ENCODE data around the gene SINHCAF.

DNA sequence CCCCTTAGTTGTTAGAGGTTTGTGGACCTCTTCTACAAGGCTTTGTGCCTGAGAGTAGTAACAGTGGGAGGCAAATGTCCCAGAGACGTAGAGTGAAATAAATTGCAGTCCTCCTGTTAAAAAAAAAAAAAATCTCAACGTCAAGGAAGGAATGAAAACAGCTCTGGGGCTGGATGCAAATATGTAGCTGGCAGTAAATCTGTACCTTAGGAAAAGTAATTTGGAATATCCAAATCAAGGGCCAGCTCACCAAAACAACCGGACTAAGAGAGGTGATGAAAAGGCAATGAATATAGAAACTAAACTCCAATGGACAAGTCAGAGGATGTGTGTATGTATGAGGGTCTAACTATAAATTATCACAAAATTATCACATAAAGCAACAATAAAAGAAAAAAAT is 27.0 kb downstream of the SINHCAF start:
- TF ChIP-seq, protein P1, sequence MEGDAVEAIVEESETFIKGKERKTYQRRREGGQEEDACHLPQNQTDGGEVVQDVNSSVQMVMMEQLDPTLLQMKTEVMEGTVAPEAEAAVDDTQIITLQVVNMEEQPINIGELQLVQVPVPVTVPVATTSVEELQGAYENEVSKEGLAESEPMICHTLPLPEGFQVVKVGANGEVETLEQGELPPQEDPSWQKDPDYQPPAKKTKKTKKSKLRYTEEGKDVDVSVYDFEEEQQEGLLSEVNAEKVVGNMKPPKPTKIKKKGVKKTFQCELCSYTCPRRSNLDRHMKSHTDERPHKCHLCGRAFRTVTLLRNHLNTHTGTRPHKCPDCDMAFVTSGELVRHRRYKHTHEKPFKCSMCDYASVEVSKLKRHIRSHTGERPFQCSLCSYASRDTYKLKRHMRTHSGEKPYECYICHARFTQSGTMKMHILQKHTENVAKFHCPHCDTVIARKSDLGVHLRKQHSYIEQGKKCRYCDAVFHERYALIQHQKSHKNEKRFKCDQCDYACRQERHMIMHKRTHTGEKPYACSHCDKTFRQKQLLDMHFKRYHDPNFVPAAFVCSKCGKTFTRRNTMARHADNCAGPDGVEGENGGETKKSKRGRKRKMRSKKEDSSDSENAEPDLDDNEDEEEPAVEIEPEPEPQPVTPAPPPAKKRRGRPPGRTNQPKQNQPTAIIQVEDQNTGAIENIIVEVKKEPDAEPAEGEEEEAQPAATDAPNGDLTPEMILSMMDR (IDR thresholded peaks at IDR 0.05), result no peak
- no peak for TF ChIP-seq POLR2AphosphoS5 (IDR thresholded peaks at IDR 0.05)
- TF ChIP-seq POLR2A (IDR thresholded peaks at IDR 0.05; ENCODE audit: low read depth), result no peak
- no peak for TF ChIP-seq EP300 (IDR thresholded peaks at IDR 0.05)

Data from esophagus muscularis mucosa (tissue), 4 donors.